CD4-positive, alpha-beta T cell treated with Interleukin-6 for 4 hours (primary cell): Measurements from ENCODE around the gene TINAGL1.
A peak's percentile ranks its signal among the peaks of the same experiment; 100 is the strongest.
"Not testable (repeated sequence)": the region's sequence is repeated elsewhere in the genome, so short reads cannot be mapped to it uniquely, and the experiment has no call there.

Experiments
- DNase-seq: peaks from one replicate; pipeline ENCODE4 v3.0.0-alpha.2; 2020; ENCODE audit warnings: mixed read lengths

Gene TINAGL1

GRCh38 chr1:31584869-31585735, 8.8 kb downstream of the TINAGL1 start:
- DNase-seq = no peak

DNA sequence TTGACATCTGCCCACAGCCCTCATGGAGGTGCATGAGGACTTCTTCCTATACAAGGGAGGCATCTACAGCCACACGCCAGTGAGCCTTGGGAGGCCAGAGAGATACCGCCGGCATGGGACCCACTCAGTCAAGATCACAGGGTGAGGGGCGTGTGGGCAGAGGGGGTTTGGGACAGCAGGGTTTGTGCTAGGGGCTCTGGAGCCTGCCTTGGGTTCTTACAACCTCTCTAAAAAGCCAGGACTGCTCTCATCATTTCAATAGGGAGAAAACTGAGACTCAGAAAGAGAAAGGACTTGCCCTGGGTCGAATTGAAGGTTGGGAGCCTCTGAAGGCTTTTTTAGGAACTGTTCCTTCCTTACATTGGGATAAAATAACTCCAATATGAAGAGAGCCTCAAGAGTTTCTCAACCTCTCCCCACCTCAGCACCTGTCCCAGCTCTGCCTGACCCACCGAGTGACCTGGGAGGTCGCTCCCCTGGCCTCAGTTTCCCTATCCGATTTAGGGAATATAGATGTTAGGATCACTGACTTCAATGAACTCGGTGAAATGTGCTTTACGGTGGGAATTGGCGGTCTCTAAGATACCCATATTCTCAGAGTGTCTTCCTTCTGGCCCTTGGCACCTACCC, 9.5 kb downstream of the TINAGL1 start:
- DNase-seq = no peak

- no peak for DNase-seq
These were observed 10.3 kb downstream of the TINAGL1 start for GRCh38 chr1:31586376-31587327.

GRCh38 chr1:31587328-31587699, 11.0 kb downstream of the TINAGL1 start:
- DNase-seq = not testable (repeated sequence)

DNA sequence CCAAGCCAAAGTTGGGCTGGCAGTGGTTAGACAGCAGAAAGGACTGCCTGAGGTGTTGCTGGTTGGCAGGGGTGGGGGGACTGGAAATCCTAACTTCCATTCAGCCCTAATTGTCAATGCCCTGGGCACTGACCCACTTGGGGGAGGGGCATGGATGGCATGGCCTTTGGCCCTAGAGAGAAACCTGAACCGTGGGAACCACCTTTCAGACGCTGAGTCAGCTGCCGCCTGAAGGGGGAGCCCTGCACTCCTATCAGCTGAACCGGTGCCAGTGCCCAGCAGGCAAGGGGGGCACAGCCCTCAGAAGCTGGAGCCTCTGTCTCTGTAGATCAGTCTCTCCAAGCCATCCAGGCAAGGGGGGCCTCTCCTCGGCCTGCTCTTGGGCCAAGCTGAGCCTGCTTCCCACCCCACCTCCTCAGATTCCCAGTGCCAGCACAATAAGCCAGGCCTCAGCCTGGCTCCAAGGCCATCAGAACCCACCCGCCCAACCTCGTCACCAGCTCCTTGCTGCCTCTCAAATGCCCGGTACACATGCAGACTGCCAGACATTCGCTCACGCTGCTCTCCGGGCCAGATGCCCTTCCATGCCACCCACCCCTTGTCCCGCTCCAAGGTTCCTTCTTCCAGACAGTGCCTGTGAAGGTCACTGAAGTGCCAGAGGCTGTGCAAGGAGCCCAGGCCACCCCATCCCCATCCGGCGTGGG, 11.6 kb downstream of the TINAGL1 start:
- DNase-seq = peak; percentile 35

GRCh38 chr1:31588751-31589515, 12.6 kb downstream of the TINAGL1 start:
- no peak for DNase-seq

DNA sequence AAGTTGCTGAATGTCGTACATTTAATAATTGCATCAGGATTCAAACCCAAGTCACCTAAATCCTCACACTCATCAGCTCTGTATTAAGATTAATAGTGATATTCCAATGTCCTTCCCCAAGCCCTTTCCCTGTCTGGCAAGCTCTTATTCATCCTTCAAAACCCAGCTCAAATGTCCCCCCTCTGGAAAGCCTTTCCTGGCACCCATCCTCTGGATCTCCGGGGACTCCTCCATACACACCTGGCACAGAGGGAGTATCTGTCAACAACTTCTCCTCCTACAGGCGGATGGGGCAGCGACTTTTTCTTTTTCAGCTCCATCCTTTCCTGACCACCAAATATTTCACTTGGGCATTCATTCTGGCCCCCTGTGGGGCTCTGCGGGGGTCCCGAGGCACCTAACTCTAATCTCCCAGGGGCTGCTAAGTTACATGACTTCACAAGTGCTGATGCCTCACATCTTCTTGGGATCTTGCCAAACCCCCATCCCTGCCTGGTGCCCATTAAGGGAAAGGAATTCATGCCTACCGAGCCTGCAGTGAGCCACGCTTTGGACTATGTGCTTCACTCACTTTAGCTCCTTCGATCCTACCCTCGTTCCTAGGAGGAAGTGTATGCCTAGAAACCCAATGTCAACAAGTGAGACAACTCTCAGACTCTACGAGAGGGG, 15.2 kb downstream of the TINAGL1 start:
- DNase-seq = no peak

GRCh38 chr1:31592132-31592531, 15.8 kb downstream of the TINAGL1 start:
- DNase-seq = no peak

DNA sequence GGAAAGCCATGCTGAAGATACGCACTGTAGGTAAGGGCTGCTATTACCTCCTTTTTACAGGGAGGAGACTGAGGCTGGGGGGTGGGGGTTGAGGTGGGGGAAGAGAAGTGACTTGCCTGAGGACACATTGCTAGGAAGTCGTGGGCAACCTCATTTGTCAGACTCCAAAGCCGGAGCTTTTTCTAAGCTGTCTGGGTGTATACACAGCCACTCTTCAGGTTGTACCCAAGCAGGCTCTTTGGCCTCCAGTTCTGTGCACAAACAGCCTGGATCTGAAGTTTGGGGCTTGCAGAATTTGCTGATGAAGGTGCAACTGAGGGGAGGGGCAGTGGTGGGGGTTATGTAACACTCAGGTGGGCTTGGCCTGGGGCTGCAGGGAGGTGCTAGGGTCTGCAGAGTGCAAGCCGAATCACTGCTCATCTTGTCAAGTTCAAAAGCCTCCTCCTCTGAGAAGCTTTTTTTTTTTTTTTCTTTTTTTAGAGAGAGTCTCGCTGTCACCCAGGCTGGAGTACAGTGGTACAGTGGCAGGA, 16.9 kb downstream of the TINAGL1 start:
- no peak for DNase-seq

DNA sequence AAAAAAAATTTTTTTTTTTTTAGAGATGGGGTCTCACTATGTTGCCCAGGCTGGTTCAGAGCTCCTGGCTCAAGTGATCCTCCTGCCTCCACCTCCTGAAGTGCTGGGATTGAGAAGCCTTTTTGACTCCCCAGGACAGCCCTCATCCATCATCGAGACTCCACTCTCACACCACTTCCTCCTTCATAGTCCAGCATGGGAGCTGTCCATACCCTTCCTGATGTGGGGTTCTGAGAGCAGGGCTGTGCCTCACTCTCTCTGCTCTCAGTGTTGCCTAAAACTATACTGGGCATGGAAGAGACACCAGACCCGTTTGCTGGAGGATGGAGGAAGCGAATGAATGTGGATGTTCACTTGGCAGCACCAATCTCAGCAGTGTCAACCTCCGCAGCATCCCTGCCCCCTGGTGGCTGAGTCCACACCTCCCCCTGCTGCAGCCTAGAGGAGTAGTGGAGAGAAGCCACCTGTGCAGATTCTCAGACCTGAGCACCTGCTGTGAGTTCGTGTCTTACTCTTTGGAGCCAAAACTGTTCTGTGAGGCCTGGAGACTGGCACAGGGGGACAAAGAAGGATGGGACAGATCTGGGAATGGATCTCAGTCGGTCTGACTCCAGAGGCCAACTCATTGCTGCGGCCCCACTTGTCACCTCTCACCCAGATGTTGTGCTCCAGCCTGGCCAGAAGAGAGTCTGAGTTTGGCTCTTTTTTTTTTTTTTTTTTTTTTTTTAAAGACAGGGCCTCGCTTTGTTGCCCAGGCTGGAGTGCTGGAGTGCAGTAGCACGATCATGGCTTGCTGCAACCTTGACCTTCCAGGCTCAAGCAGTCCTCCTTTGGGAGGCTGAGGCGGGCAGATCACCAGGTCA, 17.7 kb downstream of the TINAGL1 start:
- peak; percentile 72 for DNase-seq

DNA sequence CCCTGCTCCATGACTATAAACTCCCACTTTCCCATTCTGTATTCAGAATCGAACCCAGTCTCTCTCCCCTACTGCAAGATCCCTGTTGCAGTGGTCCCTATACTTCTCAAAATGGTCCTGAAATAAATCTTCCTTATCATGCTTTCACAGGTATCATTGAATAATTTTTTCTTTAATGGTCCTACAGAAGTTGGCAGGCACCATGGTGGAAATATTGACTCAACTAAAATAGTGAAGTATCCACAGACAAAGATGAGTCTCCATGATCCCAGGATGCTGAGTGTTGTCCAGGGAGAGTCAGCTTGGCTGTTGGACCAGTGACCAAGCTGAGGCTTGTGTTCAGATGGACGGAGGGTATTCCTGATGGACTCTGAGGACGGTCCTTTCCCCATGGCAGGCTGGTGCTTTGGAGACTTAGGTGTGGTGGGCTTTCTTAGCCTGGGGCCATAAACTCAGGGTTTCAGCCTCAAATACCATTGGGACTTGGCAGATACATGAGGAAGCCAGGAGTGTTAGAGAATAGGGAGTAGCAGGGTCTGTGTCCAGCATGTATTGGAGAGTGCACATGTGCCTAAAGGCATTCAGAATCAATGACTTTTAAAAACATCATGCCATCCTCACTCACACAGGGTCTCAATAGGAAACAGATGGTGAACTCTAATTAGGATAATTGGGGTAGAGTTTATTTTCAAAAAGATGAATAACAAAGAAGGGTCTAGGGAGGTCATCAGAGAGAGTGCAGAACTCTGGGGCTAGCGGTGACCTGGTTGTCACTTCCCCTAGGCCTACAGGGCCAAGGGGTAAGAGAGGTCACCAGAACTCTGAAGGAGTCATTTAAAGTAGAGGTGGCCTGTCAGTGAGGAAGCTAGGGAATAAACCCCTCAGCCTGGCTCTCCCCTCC, 19.8 kb downstream of the TINAGL1 start:
- DNase-seq = no peak

GRCh38 chr1:31596737-31597097, 20.4 kb downstream of the TINAGL1 start:
- DNase-seq = no peak

DNA sequence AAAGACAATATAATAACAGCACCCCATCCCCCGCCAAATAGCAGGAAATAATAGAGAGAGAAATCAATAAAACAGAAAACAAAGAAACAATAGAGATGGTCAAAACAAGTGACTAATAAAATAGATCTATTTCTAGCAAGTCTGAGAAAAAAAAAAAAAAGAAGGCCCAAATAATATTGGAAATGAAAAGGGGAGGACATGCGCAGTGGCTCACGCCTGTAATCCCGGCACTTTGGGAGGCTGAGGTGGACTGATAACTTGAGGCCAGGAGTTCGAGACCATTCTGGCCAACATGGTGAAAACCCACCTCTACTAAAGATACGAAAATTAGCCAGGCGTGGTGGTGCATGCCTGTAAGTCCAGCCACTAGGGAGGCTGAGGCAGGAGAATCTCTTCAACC, 22.7 kb downstream of the TINAGL1 start:
- no peak for DNase-seq

GRCh38 chr1:31600641-31601040, 24.3 kb downstream of the TINAGL1 start:
- DNase-seq = no peak

DNA sequence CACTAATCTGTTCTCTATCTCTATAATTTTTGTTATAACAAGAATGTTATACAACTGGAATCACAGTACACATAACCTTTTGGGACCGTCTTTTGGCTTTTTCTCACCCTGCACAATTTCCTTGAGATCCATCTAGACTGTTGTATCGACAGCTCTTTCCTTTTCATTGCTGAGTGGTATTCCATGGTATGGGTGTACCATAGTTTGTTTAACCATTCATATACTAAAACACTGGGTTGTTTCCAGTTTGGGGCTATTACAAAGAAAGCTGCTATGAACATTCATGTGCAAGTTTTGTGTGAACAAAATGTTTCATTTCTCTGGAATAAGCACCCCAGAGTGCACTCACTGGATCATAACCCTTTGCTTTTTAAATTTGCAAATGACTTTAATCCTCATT, 25.8 kb downstream of the TINAGL1 start:
- no peak for DNase-seq

DNA sequence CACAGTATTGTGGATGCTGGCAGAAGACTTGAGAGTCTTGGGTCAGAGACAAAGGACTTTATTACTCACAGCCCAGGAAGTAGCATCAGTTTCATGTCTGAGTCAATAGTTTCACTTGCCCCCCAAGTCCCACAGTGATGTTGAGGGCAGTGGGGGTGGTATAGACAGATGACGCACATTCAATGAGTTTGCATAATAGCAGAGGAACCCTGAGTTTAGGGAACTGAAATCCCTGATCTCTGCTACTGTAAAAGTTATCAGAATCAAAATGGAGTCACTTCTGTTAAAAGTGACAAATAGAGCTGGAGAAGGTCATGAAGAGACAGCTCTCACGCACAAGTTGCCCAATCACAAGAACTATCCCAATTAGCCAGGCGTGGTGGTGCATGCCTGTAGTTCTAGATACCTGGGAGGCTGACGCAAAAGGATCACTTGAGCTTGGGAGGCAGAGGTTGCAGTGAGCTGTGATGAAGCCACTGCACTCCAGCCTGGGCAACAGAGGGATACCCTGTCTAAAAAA, 29.7 kb downstream of the TINAGL1 start:
- DNase-seq = no peak

DNA sequence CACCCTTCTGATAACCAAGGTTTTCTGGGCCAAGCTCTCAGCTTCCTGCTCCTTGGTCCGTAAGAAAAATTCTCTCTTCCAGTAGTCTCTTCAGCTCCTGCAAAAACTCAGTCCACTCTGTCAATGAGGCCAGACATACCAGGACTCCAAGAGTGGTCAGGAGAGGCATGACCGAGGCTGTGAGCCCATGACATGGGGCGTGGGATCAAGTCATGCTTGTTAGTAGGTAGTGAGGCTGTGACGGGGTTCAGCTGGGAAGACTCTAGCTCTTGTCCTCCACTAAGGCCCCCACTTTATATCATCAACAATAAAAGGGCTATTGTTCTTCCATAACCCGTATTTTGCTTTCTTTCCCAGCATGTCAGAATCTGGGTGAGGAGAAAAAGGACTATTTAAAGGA, 31.0 kb downstream of the TINAGL1 start:
- no peak for DNase-seq

DNA sequence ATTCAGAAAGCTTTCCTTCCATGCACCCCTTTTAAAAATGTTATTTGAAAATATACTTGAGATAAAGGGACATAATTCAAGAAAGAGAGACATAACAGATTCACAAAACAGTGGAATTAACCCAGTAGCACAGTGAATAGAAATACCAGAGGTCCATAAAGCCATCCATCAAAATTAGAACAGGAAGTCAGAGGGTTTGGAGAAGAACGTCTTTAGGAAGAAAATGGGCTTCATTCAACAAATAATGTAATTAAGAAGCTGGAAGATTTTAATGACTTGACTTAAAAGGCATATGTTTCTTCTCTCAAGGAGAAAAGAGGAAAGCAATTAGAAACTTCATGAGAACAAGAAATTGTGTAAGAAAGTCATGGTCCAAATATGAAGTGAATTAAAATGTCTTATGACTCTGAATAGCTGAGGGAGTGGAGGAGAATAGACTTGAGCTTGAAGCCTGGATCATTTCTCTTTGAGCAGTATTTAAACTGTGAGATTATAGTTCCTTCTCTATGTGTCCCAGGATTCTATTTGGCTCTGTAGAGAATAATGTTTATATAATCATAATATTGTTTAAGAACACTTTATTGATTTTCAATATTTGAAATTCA, 33.3 kb downstream of the TINAGL1 start:
- DNase-seq = no peak
